GM10266 (cell line): ENCODE measurements around the gene ADAMTS14.

Experiments used
- DNase-seq: peaks from one replicate; pipeline ENCODE4 v3.0.0; 2012; ENCODE audit errors: extremely low spot score
- TF ChIP-seq, protein P1 (sequence below): IDR thresholded peaks from 2 replicates; pipeline ENCODE4 v1.5.1; 2012; ENCODE audit warnings: mild to moderate bottlenecking, low read depth; ENCODE audit not compliant: control insufficient read depth, insufficient read depth; ENCODE audit errors: missing control alignments

ADAMTS14 gene

GRCh38 chr10:70771311-70772194 is 99.2 kb downstream of the ADAMTS14 start:
- TF ChIP-seq, protein P1, sequence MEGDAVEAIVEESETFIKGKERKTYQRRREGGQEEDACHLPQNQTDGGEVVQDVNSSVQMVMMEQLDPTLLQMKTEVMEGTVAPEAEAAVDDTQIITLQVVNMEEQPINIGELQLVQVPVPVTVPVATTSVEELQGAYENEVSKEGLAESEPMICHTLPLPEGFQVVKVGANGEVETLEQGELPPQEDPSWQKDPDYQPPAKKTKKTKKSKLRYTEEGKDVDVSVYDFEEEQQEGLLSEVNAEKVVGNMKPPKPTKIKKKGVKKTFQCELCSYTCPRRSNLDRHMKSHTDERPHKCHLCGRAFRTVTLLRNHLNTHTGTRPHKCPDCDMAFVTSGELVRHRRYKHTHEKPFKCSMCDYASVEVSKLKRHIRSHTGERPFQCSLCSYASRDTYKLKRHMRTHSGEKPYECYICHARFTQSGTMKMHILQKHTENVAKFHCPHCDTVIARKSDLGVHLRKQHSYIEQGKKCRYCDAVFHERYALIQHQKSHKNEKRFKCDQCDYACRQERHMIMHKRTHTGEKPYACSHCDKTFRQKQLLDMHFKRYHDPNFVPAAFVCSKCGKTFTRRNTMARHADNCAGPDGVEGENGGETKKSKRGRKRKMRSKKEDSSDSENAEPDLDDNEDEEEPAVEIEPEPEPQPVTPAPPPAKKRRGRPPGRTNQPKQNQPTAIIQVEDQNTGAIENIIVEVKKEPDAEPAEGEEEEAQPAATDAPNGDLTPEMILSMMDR = no peak
- no peak for DNase-seq

DNA sequence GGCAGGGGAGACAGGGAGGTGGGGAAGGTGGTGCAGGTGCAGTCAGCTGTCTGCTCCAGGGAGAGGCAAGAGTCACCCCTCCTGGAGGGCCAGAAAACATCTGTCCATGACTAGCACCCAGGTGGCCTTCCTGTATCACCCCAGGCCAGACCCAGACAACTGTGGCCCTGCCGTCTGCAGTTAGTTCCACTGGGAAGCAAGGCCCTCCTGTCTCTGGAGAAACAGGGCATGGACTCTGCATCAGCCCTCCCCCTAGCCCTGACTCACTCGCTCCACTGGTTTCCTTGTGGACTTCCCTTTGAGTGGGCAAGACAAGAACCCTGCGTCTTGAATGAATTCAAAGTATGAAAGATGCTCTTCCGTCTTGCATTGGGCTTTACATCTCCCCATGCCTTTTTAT is 100.3 kb downstream of the ADAMTS14 start:
- TF ChIP-seq, protein P1 = no peak
- DNase-seq = no peak

DNA sequence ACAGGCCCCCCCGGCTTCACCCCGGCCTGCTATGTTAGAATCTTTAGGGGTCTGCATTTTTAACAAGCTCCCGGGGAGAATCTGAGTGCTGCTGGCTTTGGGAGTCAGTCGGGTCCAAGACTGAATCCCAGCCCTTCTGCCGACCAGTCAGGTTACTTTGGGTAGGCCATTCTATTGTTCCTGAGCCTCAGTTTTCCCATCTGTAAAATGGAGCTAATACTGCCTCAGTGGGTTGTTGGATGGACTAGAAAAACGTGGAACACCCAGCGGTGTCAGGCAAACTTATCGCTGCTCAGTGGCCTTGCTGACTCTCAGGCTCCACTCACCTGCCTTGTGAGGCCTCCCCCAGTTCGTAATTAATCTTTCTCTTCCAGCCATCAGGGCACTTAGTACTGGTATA is 101.2 kb downstream of the ADAMTS14 start:
- no peak for DNase-seq
- TF ChIP-seq, protein P1 = no peak

- TF ChIP-seq, protein P1 = no peak
- no peak for DNase-seq
Observed at GRCh38 chr10:70773965-70774809, 101.9 kb downstream of the ADAMTS14 start.

DNA sequence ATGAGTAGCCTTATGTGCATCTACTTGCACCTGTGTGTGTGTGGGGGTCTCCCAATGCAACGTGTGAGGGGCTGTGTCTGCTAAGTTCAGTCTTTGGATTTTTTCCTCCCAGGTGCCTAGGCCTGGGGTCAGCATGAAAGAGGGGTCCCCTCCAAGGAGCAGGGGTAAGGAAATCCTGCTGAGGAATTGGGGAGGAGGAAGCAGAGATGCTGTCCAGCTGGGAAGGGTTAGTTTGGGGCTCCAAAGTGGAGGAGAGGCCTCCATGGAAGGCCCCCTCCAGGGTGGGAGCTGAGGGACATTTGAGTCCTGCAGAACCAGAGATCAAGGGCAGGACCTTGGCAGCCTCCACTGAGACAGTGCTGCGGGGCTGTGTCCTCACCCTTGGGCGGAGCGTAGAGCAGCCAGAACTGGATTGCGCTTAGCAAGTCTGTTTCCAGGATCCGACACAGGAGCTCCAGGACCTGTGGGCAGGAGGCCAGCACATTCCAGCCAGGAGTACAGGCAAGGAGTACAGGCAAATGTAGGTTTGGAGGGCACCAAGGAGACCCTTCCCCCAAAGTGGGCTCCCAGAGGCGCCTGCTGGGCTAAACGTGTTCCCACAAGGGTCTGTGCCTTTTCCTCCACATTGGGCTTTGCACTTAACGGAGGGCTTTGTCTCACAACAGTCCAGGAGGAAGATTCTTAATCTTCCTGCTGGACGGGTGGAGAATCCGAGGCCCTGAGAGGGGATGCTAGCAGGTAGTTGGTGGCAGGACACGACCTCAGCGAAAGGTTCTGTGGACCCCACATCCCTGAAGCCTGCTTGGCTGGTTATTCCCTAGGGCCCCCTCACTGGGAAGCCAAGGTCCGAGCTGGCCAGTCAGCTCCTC is 102.7 kb downstream of the ADAMTS14 start:
- TF ChIP-seq, protein P1 = no peak
- DNase-seq = no peak

DNA sequence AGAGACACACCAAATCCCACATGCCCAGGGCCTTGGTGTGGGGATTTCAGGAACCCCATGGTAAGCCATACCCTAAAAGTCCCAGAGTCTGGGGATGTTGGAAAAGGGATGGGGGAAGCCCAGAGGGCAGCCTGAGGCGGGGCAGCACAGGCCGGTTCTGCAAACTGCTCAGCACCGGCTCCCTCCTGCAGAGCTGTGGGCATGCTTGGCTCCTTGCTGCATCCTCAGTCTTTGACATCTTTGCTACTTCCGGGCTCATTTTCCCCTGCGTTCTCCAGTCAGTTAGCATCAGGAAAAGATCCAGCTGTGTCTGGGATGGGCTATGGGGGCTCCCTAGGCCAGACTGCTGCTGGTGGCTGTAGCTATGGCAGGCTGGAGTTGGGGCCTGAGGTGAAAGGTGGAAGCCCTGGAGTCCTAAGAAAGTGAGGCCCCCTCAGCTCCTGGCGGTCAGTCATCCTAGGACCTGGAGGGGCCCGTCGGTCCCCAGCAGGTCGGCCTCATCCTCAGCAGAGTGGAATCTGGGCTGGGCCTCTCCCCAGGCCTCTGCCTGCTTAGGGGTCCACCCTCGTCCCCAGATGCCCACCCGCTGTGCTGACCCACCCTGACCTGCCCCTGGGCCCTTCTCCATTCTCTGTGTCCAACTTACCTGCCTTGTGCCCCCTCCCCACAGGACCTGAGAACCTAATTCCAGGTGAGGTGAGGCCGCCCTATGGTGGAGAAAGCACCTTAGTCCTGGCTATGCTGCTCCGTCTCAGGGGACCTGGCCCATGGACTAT is 103.6 kb downstream of the ADAMTS14 start:
- TF ChIP-seq, protein P1 = no peak
- no peak for DNase-seq
